Stimulated activated CD8-positive, alpha-beta memory T cell treated with anti-CD3 and anti-CD28 coated beads, Interleukin-7, amount 100 ng/mL, for 1 hour (primary cell): ENCODE measurements around the gene ARGFX.
"Not testable (repeated sequence)": the region's sequence is repeated elsewhere in the genome, so short reads cannot be mapped to it uniquely, and the experiment has no call there.

Source experiments
- DNase-seq, 2 donors: peaks; one replicate each; pipeline ENCODE4 v3.0.0-alpha.2; 2020; ENCODE audit warnings: low read depth in 2 of 2

ARGFX gene

DNA sequence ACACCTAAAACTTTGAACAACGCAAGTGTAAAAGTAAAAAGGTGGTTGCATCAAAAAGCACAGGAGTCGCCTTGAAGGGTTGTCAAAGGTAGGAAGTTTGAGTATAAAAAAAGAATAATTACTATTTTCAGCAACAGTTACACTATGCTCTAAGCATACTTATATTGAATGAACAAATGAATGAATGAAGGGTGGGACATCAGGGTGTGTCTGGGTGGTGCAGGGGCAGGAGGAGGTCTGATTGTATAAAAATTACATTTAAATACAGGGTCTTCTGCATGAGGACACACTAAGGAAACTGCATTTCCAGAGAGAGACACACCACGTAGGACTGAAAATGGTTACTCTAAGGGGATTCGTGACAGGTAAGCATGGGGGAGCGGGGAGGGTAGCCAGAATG, at the start of gene ARGFX:
TSS of gene ARGFX (plus strand) at position 301 of the 400 bp plus-strand sequence. CDS start 2,765 bp downstream, outside the sequence.
- no peak for DNase-seq

DNA sequence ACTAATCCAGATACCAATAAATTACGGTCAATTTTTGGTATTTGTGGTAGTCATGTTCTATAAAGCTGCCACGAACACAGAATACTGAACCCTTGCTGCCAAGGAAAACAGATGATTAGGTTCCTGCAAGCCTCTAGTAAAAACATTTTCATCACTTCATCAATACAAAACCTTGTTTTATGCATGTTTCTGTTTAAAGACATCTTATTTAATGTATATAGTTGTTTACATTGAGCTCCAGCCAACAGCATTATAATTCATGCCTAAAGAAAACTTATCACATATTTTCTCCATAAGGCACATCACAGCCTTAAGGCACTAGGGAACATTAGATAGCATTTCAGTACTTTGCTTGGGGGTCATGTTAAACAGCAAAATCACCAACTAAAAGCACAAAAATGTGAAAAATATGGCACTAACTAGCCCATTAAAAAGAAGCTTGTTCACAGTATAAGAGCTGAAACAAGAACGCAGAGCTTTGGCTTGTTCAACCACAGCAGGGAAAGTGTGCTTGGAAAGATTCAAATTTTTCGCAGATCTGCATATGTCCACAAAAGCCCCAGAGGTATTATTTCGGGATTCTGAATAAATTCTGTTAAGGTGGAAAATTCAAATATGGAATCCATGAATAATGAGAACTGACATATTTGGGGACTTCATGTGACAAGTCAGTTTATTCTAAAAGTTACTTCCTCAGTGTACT, 49.6 kb upstream of the ARGFX start:
- no peak for DNase-seq

GRCh38 chr3:121520510-121520909, 47.2 kb upstream of the ARGFX start:
- DNase-seq, result no peak

- DNase-seq, result no peak
These were observed 38.4 kb upstream of the ARGFX start for GRCh38 chr3:121529308-121529707.

DNA sequence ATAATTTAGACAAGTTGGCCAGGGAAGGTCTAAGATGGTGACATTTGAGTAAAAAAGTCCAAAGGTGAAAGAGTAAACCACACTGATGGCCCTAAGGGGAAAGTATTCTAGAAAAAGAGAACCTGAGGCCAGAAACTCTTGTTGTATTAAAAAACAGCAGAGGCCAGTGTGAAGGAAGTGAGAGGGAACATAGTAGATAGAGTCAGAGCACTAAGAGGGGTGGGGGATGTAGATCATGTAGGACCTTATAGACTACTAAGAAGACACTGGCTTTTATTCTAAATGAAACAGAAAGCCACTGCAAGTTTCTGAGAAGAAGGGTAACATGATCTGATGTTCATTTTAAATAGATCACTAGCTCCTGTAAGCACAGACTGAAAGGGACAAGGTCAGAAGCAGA, 36.5 kb upstream of the ARGFX start:
- DNase-seq, result no peak

DNA sequence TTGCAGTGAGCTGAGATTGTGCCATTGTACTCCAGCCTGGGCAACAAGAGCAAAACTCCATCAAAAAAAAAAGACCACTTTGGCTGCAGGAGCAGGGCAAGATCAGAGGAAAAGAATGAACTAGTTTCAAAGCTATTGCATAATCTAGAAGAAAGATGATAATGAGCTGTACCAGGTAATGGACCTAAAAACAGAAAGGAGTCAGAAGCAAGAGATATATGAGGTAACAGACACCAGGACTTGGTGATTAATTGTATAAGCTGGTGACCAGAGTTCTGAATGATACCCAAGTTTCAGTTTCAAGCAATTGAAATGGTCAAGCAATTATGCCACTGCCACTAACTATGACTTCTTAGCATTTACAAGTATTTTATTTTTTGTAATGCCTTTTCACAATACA, 24.8 kb upstream of the ARGFX start:
- DNase-seq, result no peak

GRCh38 chr3:121545049-121545573, 22.6 kb upstream of the ARGFX start:
- DNase-seq, result no peak

DNA sequence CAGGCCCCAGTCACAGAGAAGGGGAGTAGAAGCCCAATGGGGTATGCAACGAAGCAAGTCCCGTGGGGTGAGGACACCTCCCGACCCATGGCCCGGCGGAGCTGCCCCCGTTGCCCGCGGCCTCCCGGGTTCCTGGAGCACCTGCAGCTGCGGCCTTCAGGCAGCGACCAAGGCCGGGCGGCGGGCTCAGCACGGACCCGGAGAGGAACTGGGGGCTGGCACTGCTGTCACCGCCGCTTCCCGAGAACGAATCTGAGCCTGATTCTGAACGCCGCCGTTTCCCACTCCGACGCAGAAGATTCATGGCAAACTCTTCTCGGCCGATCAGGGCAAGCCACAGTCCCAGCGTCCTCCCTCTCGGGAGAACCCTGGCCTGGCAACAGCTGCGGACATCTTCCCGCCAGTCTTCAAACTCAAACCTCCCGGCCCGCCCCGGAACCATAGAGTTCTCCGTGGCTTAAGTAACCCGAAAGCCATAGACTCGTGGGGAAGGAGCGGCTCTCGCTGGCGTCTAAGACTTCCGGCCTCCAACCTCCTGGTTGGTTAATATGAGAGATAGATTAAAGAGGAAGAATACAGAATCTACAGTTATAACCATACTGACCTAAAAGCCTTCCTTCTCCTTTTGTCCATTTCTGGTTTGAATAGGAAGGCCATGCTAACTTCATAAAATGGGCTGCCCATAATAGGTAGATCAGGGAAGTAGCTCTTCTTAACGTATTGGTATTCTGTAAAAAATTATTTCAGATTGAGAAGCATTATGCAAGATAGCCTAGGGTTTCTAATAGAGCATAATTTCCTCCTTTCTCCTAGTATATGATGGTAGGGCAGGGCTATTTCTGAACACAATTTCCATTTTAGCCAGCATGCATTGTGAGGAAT, 21.9 kb upstream of the ARGFX start, which contains the start of gene POLQ:
TSS of gene POLQ (minus strand) at position 415 of the 882 bp plus-strand sequence. CDS start at position 304, 111 bp downstream.
- DNase-seq, result peak; percentile 65 to 73

GRCh38 chr3:121552379-121552778, 15.4 kb upstream of the ARGFX start:
- DNase-seq, result no peak

DNA sequence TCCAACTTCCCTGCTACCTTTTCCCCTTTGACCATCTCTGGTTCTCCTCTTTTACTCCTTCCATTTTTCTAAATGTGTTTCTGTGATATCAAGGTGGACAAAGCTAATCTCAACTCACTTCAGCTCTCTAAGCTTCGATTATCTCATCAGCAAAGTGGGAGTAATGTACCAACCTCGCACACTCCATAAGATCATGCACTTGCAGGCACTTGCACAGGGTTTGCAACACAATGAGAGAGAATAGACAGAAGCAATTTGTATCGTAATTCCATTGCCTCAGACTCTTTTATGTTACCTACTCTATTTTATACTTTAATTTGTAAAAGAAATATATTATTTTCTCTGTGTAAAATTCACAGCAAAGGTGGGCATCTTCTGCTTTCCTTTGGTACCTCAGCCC, 15.0 kb upstream of the ARGFX start:
- DNase-seq, result no peak

DNA sequence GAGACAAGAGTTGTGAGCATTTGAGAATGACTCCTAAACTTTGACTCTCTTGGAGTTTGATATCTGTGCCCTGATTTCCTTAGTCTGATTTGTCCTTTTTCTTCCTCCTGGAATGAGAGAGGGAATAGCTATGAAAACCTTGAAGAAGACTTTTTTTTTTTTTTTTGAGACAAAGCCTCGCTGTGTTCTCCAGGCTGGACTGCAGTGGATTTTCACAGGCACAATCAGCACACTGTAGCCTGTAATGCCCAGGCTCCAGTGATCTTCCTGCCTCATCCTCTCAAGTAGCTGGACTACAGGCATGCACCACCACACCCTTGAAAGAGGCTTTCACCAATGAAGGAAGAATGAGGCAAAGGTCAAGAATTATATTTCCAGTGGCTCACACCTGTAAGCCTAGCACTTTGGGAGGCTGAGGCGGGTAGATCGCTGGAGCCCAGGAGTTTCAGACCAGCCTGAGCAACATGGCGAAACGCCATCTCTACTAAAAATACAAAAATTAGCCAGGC, 10.3 kb upstream of the ARGFX start:
- DNase-seq, result no peak

DNA sequence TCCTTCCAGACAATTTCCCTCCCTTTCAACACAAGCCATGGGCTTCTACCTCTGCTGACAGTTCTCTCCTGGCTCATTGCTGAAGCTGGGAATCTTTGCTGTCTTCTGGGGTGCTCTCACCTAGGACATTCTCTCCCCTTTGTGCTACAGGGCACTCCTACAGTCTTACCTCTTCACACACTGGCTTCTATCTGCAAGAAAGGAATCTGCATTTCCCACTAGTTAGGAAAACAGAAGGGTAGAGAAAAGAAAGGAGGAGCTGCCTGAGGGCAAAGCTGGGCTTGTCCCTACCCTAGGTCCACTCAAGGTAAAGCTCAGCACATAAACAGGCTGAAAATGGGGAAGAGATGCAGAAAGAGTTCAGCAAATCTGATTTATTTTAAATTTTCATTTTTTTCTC, 5.6 kb upstream of the ARGFX start:
- no peak for DNase-seq

DNA sequence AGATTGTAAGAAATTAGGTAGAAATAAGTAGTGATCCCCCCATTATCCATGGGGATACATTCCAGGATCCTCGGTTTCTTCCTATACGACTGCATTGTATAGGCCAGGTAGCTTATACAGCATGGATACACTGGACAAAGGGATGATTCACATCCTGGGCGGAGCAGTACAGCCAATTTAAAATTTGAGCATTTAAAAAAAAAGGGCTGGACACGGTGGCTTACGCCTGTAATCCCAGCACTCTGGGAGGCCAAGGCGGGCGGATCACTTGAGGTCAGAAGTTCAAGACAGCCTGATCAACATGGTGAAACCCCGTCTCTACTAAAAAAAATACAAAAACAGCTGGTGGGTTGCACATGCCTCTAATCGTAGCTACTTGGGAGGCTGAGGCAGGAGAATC, 976 bp upstream of the ARGFX start:
- no peak for DNase-seq

DNA sequence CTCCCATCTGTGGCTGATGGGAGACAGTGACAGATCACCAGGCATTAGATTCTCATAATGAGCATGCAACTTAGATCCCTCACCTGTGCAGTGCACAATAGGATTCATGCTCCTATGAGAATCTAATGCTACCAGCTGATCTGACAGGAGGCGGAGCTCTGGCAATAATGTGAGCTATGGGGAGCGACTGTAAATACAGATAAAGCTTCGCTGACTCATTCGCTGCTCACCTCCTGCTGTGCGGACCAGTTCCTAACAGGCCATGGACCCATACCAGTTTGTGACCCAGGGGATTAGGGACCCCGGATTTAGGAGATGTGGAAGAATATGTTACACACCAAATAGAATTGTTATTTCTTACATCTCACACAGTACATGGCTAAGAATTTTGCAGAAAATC, 6.7 kb downstream of the ARGFX start:
- DNase-seq, result no peak

- DNase-seq, result no peak
These were observed 13.9 kb downstream of the ARGFX start for GRCh38 chr3:121581691-121582090.

DNA sequence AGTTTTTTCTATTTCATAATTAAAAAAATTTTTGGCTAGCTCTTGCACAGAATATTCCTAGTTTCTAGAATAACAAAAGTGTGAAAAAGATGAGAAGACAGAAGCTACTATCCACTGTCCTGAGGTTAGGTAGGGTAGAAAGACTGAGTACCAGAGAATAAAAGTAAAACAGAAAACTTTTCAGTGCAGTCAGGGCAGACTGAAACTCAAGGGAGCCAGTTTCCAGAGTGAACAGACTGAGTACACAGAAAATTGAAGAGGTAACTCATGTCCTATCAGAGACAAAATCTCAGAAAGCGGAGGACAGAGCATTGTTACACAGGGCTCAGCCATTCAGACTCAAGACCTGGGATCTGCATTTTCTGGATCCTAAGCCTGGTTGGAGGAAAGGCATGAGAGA, 16.7 kb downstream of the ARGFX start:
- no peak for DNase-seq

GRCh38 chr3:121592856-121593702, 25.3 kb downstream of the ARGFX start, which contains the start of gene FBXO40:
TSS of gene FBXO40 (plus strand) at chr3:121593379. CDS start at chr3:121620576, 27,197 bp downstream.
- no peak for DNase-seq

DNA sequence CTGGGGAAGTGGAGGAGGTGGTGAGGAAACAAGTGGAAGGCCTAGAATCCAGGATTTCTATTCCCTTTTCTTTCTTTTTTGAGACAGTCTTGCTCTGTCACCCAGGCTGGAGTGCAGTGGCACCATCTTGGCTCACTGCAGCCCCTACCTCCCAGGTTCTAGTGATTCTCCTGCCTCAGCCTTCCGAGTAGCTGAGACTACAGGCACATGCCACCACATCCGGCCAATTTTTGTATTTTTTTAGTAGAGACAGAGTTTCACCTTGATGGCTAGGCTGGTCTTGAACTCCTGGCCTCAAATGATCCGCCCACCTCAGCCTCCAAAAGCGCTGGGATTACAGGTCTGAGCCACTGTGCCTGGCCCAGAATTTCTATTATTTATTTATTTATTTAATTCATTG, 26.1 kb downstream of the ARGFX start:
- not testable (repeated sequence) for DNase-seq

- no peak for DNase-seq
These were observed 27.1 kb downstream of the ARGFX start for GRCh38 chr3:121594850-121595249.

GRCh38 chr3:121595765-121596406, 28.1 kb downstream of the ARGFX start:
- no peak for DNase-seq

DNA sequence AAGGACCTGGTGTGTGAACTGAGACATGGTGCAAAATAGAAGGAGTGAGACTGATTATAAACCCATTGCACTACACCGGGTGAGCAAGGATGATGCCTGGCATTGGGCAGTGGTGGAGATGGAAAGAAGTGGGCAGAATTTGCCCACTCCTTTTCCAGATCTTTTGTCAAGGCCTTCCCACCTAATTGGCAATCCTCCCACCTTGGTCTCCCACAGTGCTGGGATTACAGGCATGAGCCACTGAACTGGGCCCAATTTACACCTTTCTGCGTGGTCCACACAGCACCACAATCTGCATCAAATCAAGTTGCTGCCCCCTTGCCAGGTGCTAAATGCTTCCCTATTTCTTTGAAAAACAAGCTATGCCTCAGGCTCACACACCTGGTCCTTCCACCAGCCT, 30.8 kb downstream of the ARGFX start:
- DNase-seq, result no peak
